H9 (cell line): Measurements from ENCODE around the gene ULK4. TPM values are rescaled to one million over a fixed set of nuclear protein-coding genes. Genes with fewer than 3 reads are reported as not detected.

Source experiments
- DNase-seq: peaks from one replicate; pipeline ENCODE4 v3.0.0-alpha.2; 2017
- H2AFZ ChIP-seq: one replicate; pipeline ENCODE4 v1.6.1; 2013; ENCODE audit warnings: mild to moderate bottlenecking, low read length, control low read depth, moderate library complexity
- H2AK5ac ChIP-seq: 2 replicates; pipeline ENCODE4 v1.6.1; 2013; ENCODE audit warnings: low read length, control low read depth, mixed read lengths; ENCODE audit not compliant: insufficient read length
- H2BK120ac ChIP-seq: one replicate; pipeline ENCODE4 v1.6.1; 2013; ENCODE audit warnings: low read depth, mild to moderate bottlenecking, low read length, control low read depth, inconsistent platforms; ENCODE audit not compliant: poor library complexity, severe bottlenecking
- H2BK12ac ChIP-seq: 2 replicates; pipeline ENCODE4 v1.6.1; 2013; ENCODE audit warnings: low read length, control low read depth, mixed read lengths, low read depth; ENCODE audit not compliant: insufficient read length
- H2BK15ac ChIP-seq: 2 replicates; pipeline ENCODE4 v1.6.1; 2013; ENCODE audit warnings: low read depth, low read length, control low read depth
- H2BK20ac ChIP-seq: one replicate; pipeline ENCODE4 v1.6.1; 2013; ENCODE audit warnings: low read depth, mild to moderate bottlenecking, low read length, control low read depth, inconsistent platforms; ENCODE audit not compliant: poor library complexity, severe bottlenecking
- H2BK5ac ChIP-seq: 2 replicates; pipeline ENCODE4 v1.6.1; 2013; ENCODE audit warnings: low read length, control low read depth, mixed read lengths; ENCODE audit not compliant: insufficient read length
- H3K14ac ChIP-seq: 2 replicates; pipeline ENCODE4 v1.6.1; 2013; ENCODE audit warnings: low read length, control low read depth; ENCODE audit not compliant: insufficient read depth
- H3K18ac ChIP-seq: 2 replicates; pipeline ENCODE4 v1.6.1; 2013; ENCODE audit warnings: low read depth, mild to moderate bottlenecking, mixed read lengths, low read length, control low read depth; ENCODE audit not compliant: insufficient read length
- H3K23ac ChIP-seq: 2 replicates; pipeline ENCODE4 v1.6.1; 2013; ENCODE audit warnings: low read length, control low read depth, mixed read lengths, low read depth; ENCODE audit not compliant: insufficient read length
- H3K23me2 ChIP-seq: 2 replicates; pipeline ENCODE4 v1.6.1; 2013; ENCODE audit warnings: low read depth, mild to moderate bottlenecking, mixed read lengths, low read length, control low read depth; ENCODE audit not compliant: insufficient read length, poor library complexity, severe bottlenecking
- H3K27ac ChIP-seq: 2 replicates; pipeline ENCODE4 v1.5.1; 2013; ENCODE audit warnings: low read length, control low read depth, mixed read lengths, low read depth; ENCODE audit not compliant: insufficient read length
- H3K27me3 ChIP-seq: 2 replicates; pipeline ENCODE4 v1.6.1; 2013; ENCODE audit warnings: low read length, control low read depth, inconsistent platforms; ENCODE audit not compliant: insufficient read depth
- H3K4ac ChIP-seq: 2 replicates; pipeline ENCODE4 v1.6.1; 2013; ENCODE audit warnings: low read depth, mild to moderate bottlenecking, control low read depth, inconsistent platforms, low read length, moderate library complexity
- H3K4me1 ChIP-seq: 2 replicates; pipeline ENCODE4 v1.6.1; 2013; ENCODE audit warnings: low read length, control low read depth, inconsistent platforms; ENCODE audit not compliant: insufficient read depth
- H3K4me2 ChIP-seq: 2 replicates; pipeline ENCODE4 v1.6.1; 2013; ENCODE audit warnings: low read length, control low read depth, mixed read lengths; ENCODE audit not compliant: insufficient read length, insufficient read depth
- H3K56ac ChIP-seq: 2 replicates; pipeline ENCODE4 v1.6.1; 2013; ENCODE audit warnings: low read depth, mild to moderate bottlenecking, mixed read lengths, low read length, control low read depth; ENCODE audit not compliant: insufficient read length
- H3K79me1 ChIP-seq: 2 replicates; pipeline ENCODE4 v1.6.1; 2013; ENCODE audit warnings: low read depth, mild to moderate bottlenecking, moderate library complexity, low read length, control low read depth, inconsistent platforms; ENCODE audit not compliant: insufficient read depth, poor library complexity, severe bottlenecking
- H3K79me2 ChIP-seq: 2 replicates; pipeline ENCODE4 v1.6.1; 2013; ENCODE audit warnings: low read length, control low read depth, inconsistent platforms; ENCODE audit not compliant: insufficient read depth
- H3K9ac ChIP-seq: 2 replicates; pipeline ENCODE4 v1.6.1; 2013; ENCODE audit warnings: low read length, control low read depth, mixed read lengths; ENCODE audit not compliant: insufficient read length; ENCODE audit errors: extremely low read depth
- H3K9me3 ChIP-seq: one replicate; pipeline ENCODE4 v1.6.1; 2013; ENCODE audit warnings: low read depth, low read length, inconsistent platforms; ENCODE audit not compliant: control insufficient read depth
- H3T11ph ChIP-seq: one replicate; pipeline ENCODE4 v1.6.1; 2013; ENCODE audit warnings: mild to moderate bottlenecking, low read length, control low read depth, inconsistent platforms
- H4K20me1 ChIP-seq: one replicate; pipeline ENCODE4 v1.6.1; 2013; ENCODE audit not compliant: control insufficient read depth, insufficient read length, insufficient read depth
- H4K5ac ChIP-seq: 2 replicates; pipeline ENCODE4 v1.6.1; 2013; ENCODE audit warnings: low read depth, mild to moderate bottlenecking, mixed read lengths, low read length, control low read depth; ENCODE audit not compliant: insufficient read length
- H4K8ac ChIP-seq: replicated peaks from 2 replicates; pipeline ENCODE4 v1.6.1; 2013; ENCODE audit warnings: low read length, control low read depth, mixed read lengths, low read depth; ENCODE audit not compliant: insufficient read length
- H4K91ac ChIP-seq: 2 replicates; pipeline ENCODE4 v1.6.1; 2013; ENCODE audit warnings: low read depth, mild to moderate bottlenecking, moderate library complexity, mixed read lengths, low read length, control low read depth; ENCODE audit not compliant: insufficient read length
- H3K27ac Mint-ChIP-seq, 3 experiments: 2 replicates in 2 of 3; 3 replicates in 1 of 3; pipeline ENCODE4 v1.8.0; 2020 to 2021; ENCODE audit warnings: mixed read lengths in 3 of 3, mild to moderate bottlenecking in 1 of 3, moderate library complexity in 1 of 3
- H3K27me3 Mint-ChIP-seq: 2 replicates; pipeline ENCODE4 v1.8.0; 2021; ENCODE audit warnings: low read depth, mild to moderate bottlenecking, moderate library complexity, mixed read lengths
- H3K36me3 Mint-ChIP-seq, 3 experiments: 2 replicates in 2 of 3; 3 replicates in 1 of 3; pipeline ENCODE4 v1.8.0; 2020 to 2021; ENCODE audit warnings: low read depth in 3 of 3, mixed read lengths in 3 of 3; ENCODE audit not compliant: insufficient read depth in 1 of 3
- H3K4me1 Mint-ChIP-seq, 2 experiments: 2 replicates each; pipeline ENCODE4 v1.8.0; 2020; ENCODE audit warnings: mixed read lengths in 2 of 2
- H3K4me3 Mint-ChIP-seq, 2 experiments: 2 replicates in 1 of 2; 3 replicates in 1 of 2; pipeline ENCODE4 v1.8.0; 2020 to 2021; ENCODE audit warnings: mild to moderate bottlenecking in 2 of 2, mixed read lengths in 2 of 2, moderate library complexity in 1 of 2
- H3K9me3 Mint-ChIP-seq, 2 experiments: 2 replicates in 1 of 2; 3 replicates in 1 of 2; pipeline ENCODE4 v1.8.0; 2020; ENCODE audit warnings: mild to moderate bottlenecking in 2 of 2, mixed read lengths in 2 of 2, moderate library complexity in 1 of 2
- CTCF ChIP-seq: fragments of 200-600 bp; sonication (generic); conservative IDR thresholded peaks from 3 replicates; pipeline ENCODE4 v1.8.0; 2021; ENCODE audit warnings: antibody characterized with exemption, mild to moderate bottlenecking
- total RNA-seq: library from RNA; stranded (reverse); gene quantifications from 2 replicates; pipeline ENCODE4 v1.2.1, GENCODE V29; 2021

Gene ULK4
- total RNA-seq, 1 experiment from 2014 or later = 12.9 TPM

GRCh38 chr3:41711651-41712050 is 250.3 kb downstream of the ULK4 start:
- no peak overlapping the region for H3K4me2 ChIP-seq
- peaks cover 11 to 12% of the 10 kb centered on the region in 2 experiments for H3K4me1 Mint-ChIP-seq
- no peak overlapping the region for H4K8ac ChIP-seq
- no peak overlapping the region for H2BK20ac ChIP-seq
- no peak overlapping the region for H3K4ac ChIP-seq
- H3K9me3 Mint-ChIP-seq = no peaks in the 10 kb centered on the region
- no peak overlapping the region for H2BK120ac ChIP-seq
- H2BK5ac ChIP-seq = no peak overlapping the region
- H3K23ac ChIP-seq = no peak overlapping the region
- H2BK12ac ChIP-seq = no peak overlapping the region
- H3K36me3 Mint-ChIP-seq = peaks cover 0 to 3% (median 2%) of the 10 kb centered on the region in 3 experiments; a peak in 1 of 7 replicates
- no peak overlapping the region for H3K4me3 Mint-ChIP-seq
- no peak overlapping the region for H2BK15ac ChIP-seq
- H3K18ac ChIP-seq = no peak overlapping the region
- no peak overlapping the region for H3K27ac Mint-ChIP-seq
- no peaks in the 10 kb centered on the region for H3K79me2 ChIP-seq
- no peak overlapping the region for H3K27ac ChIP-seq
- H2AFZ ChIP-seq = no peak overlapping the region
- no peaks in the 10 kb centered on the region for H3K9me3 ChIP-seq
- H3K9ac ChIP-seq = no peak overlapping the region
- no peaks in the 10 kb centered on the region for H3K23me2 ChIP-seq
- DNase-seq = no peak
- TF ChIP-seq CTCF = no peak
- no peak overlapping the region for H4K91ac ChIP-seq
- no peaks in the 10 kb centered on the region for H4K20me1 ChIP-seq
- no peaks in the 10 kb centered on the region for H3K27me3 Mint-ChIP-seq
- no peak overlapping the region for H4K5ac ChIP-seq
- no peak overlapping the region for H2AK5ac ChIP-seq
- H3K4me1 ChIP-seq = no peaks in the 10 kb centered on the region
- no peak overlapping the region for H3T11ph ChIP-seq
- no peaks in the 10 kb centered on the region for H3K79me1 ChIP-seq
- no peak overlapping the region for H3K14ac ChIP-seq
- H3K56ac ChIP-seq = no peak overlapping the region
- no peaks in the 10 kb centered on the region for H3K27me3 ChIP-seq
